ENCODE measurements around the gene FLAD1.
A peak's percentile ranks its signal among the peaks of the same experiment; 100 is the strongest.

FLAD1 gene

GRCh38 chr1:154952664-154953063 lies 30.5 kb upstream of the FLAD1 start:
- DNase-seq = no peak

- no peak for DNase-seq
Measured at GRCh38 chr1:154953611-154954038, 29.5 kb upstream of the FLAD1 start.

- no peak for DNase-seq
Measured at GRCh38 chr1:154954541-154954940, 28.6 kb upstream of the FLAD1 start.

- peak; percentile 85 for DNase-seq
Measured at GRCh38 chr1:154955039-154955717, 28.0 kb upstream of the FLAD1 start.

GRCh38 chr1:154955718-154956543 lies 27.2 kb upstream of the FLAD1 start, which contains the start of gene PBXIP1:
Gene PBXIP1 (minus strand): TSS chr1:154956099. CDS start chr1:154953721, 2,378 bp downstream.
- DNase-seq = peak; percentile 81

GRCh38 chr1:154956544-154956941 lies 26.6 kb upstream of the FLAD1 start:
- DNase-seq = no peak

- DNase-seq = no peak
Measured at GRCh38 chr1:154957091-154957657, 26.0 kb upstream of the FLAD1 start.

- DNase-seq = no peak
Measured at GRCh38 chr1:154958036-154958435, 25.1 kb upstream of the FLAD1 start.

GRCh38 chr1:154958681-154959425 lies 24.3 kb upstream of the FLAD1 start:
- no peak for DNase-seq

- no peak for DNase-seq
Measured at GRCh38 chr1:154959426-154959780, 23.7 kb upstream of the FLAD1 start.

- no peak for DNase-seq
Measured at GRCh38 chr1:154960446-154961136, 22.6 kb upstream of the FLAD1 start.

GRCh38 chr1:154961207-154962155 lies 21.7 kb upstream of the FLAD1 start, which contains the start of gene PYGO2:
Gene PYGO2 (minus strand): TSS chr1:154961782. CDS start chr1:154961576, 206 bp downstream.
- DNase-seq = peak; percentile 84

GRCh38 chr1:154962156-154962749 lies 20.9 kb upstream of the FLAD1 start:
- DNase-seq = no peak

GRCh38 chr1:154962795-154963330 lies 20.3 kb upstream of the FLAD1 start:
- DNase-seq = no peak

GRCh38 chr1:154963643-154964042 lies 19.5 kb upstream of the FLAD1 start:
- DNase-seq = no peak

- no peak for DNase-seq
Measured at GRCh38 chr1:154964359-154964758, 18.8 kb upstream of the FLAD1 start.

GRCh38 chr1:154966111-154966510 lies 17.0 kb upstream of the FLAD1 start:
- DNase-seq = no peak

- DNase-seq = no peak
Measured at GRCh38 chr1:154967331-154967950, 15.7 kb upstream of the FLAD1 start.

GRCh38 chr1:154968731-154969130 lies 14.4 kb upstream of the FLAD1 start:
- no peak for DNase-seq

GRCh38 chr1:154969246-154969645 lies 13.9 kb upstream of the FLAD1 start:
- no peak for DNase-seq

Data from activated naive CD4-positive, alpha-beta T cell treated with Interleukin-2 at 50 U/mL for 16 hours (primary cell).